Embryonic facial prominence (tissue), 1 donor: ENCODE data around the gene TPCN1.
A peak's percentile ranks its signal among the peaks of the same experiment; 100 is the strongest.

ENCODE experiments used
- DNase-seq: peaks from one replicate; pipeline ENCODE4 v3.0.0-alpha.2; 2016; ENCODE audit errors: extremely low spot score

Gene TPCN1

DNA sequence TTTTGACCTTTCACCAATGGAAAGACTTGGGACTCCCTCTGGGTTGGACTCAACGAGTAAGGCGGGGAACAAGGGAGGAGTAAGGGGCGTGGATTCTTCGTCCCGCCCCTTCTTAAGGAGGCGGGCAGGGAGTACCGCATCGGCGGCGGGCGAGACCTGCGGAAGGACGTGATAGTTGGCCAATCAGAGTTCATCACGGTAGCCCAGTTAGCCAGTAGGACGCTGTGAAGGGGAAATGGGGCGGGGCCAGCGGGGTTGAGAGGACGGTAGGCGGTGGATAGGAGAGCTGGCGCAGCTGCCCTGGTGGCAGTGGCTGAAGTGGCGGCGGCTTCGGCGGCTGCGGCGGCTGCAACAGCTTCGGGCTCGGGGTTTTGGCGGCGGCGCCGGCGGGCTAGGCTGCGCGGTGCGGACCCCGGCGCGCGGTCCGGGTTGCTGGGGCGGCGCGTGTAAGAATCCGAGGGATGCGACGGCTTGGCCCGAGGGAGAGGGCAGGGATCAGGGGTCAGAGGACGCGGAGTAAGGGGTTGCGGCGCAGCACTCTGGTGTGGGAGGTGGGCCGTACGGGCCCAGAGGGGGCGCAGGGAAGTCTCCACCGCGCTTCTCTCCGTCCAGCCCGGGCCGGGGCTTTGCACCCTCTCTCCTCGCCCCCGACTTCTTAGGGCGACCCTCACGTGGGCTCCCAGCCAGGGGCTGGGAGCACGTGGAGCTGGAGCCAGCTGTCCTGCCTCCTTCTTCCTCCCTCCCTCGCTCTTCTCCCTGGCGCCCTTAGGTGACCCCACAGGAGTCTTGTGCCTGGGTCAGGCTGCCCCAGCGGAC lies at the start of gene TPCN1:
Gene TPCN1 (plus strand): TSS at position 284 of the 816 bp plus-strand sequence. CDS start 5,389 bp downstream, outside the sequence.
- DNase-seq = peak; percentile 99

DNA sequence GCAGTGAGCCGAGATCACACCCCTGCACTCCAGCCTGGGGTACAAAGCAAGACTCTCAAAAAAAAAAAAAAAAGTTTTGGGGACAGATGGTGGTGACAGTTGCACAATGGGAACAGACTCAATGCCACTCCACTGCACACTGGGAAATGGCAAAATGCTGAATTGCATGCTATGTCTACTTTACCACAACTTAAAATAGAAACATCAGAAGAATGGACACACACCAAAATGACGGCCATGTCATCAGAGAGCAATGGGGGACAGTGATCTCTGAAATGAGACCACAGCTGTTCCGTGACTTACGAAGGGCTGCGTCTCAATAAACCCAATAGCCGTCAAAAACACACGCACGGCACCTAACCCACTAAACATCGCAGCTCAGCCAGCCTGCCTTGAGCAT lies 49.7 kb upstream of the TPCN1 start:
- no peak for DNase-seq

GRCh38 chr12:113172185-113172584 lies 49.1 kb upstream of the TPCN1 start:
- DNase-seq = no peak

- DNase-seq = no peak
These were observed 48.1 kb upstream of the TPCN1 start for GRCh38 chr12:113173081-113173698.

DNA sequence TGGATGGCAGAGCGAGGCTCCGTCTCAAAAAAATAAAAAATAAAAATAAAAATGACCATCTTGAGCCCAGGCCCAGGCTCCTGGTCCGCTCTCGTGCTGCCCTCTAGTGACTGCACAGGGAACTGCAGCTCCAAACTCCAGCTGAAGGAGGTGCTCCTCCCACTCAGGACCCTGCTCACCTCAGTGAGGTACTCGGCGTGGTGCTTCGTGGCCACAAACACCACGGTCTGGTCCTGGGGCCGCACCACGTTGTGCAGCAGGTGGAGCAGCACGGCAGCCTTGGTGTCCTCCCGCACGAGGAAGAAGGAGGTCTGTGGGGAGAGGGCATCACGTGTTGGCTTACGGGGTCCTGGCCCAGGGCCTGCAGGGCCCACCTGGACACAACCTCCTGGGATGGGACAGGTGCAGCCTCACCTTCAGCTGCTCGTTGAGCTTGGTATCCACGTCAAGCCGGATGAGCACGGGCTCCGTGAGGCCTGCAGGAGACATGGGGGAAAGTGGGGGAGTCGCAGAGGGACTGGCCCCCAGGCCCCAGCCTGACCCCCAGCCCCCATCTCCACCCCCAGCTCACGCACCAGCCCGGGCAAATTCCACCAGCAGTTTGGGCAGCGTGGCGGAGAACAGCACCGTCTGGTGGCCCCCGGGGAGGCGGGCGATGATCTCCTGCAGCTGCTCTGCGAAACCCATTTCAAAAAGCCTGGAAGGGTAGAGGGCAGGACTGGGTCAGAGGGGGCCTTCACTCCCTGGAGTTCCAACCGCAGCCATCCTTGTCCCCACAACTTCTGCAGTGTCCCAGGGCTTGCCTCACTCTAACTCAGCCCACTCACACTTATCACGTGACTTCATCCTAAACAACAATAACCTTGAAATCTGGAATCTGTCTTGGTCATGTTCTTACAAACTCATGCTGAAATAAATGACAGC lies 46.5 kb upstream of the TPCN1 start:
- DNase-seq = peak; percentile 25

DNA sequence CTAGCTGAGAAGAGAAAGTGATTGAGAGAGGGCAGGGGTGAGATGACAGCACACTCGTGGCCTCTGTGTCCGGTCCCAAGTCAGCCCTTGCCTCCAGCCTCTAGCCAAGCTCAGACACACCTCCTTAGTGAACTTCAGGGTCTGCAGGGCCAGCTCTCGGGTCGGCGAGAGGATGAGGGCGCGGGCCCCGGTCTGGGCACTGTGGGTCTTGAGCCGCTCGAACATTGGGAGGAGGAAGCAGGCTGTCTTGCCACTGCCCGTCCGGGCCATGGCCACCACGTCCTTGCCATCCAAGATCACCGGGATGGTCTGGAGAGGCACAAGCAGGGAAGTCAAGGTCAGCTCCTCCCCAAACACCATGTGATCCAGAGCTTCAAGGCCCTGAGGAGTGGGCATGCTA lies 42.2 kb upstream of the TPCN1 start:
- no peak for DNase-seq

DNA sequence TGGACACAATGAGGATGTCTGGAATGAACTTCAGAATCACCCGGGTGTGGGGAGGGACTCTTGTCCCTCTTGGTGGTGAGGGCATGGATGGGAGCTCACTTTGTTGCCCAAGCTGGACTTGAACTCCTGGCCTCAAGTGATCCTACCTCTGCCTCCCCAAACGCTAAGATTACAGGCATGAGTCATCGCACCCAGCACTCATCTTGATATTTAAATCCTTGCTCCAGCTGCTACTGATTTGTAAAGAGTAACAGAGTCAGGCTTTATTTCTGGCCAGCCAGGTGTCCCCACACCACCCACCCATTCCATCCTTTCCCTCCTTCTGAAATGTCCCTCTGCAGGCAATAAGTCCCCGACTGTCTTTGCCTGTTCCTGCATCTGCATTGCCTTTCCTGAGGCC lies 40.9 kb upstream of the TPCN1 start:
- DNase-seq = no peak

GRCh38 chr12:113181975-113182374 lies 39.3 kb upstream of the TPCN1 start:
- DNase-seq = no peak

DNA sequence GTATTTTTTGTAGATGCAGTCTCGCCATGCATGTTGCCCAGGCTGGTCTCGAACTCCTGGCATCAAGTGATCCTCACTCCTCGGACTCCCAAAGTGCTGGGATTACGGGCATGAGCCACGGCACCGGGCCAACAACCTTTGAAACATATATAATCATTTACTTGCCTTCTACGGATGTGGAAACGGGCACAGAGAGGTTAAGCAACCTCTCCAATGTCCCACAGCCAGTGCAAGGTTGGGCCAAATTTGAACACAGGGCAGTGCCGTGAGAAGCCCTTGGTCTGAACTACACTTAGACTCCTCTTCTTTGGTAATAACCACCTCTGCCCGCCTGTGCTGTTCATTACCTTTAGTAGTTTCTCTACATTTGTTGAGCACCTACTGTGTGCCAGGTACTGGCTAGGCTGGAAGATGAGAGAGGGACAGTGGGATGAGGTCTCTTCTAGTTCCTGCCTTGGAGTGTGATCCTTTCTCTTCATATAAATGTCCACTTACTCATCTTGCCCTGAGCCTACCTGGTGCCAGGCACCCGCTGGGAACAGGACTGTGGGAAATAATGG lies 38.2 kb upstream of the TPCN1 start:
- DNase-seq = no peak

DNA sequence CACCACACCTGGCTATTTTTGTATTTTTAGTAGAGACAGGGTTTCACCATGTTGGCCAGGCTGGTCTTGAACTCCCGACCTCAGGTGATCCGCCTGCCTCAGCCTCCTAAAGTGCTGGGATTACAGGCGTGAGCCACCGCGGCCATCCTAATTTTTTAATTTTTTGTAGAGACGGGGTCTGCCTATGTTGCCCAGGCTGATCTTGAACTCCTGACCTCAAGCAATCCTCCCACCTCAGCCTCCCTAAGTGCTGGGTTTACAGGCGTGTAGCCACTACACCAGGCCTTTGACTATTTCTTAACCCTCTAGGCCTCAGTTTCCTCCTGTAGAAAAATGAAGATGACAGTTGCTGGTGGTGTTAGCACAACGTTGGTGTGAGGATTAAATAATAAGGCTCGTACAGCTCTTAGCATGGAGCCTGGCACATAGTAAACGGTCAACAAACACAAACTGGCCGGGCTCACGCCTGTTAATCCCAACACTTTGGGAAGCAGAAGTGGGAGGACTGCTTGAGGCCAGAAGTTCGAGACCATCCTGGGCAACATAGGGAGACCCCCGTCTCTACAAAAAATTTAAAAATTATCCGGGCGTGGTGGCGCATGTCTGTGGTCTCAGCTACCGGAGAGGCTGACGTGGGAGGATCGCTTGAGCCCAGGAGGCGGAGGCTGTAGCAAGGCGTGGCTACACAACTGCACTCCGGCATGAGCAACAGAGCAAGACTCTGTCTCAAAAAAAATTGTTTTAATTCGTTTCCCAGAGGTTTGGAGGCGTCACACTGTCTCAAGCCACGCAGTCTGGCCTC lies 37.0 kb upstream of the TPCN1 start:
- no peak for DNase-seq

DNA sequence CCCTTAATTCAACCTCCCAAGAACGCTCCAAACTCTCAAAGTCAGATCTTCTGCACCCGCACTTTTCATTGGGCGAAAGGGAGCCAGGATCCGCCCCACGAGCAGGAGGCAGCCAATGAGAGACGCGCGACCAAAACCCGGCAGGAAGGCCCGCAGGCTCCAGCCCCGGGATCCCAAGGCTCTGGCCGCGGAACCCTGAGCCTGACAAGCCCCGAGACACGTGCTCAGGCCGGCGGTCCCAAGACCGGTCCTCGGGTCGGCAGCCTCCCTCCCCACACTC lies 36.4 kb upstream of the TPCN1 start:
- peak; percentile 58 for DNase-seq

- peak; percentile 11 for DNase-seq
These were observed 35.9 kb upstream of the TPCN1 start, which contains the start of the genes DDX54 and RITA1 for GRCh38 chr12:113185180-113186032. Gene DDX54, minus strand, starts transcription at chr12:113185478. Its CDS starts 27 bp downstream, at chr12:113185451. Gene RITA1, plus strand, starts transcription at chr12:113185721. Its CDS starts 1,026 bp downstream, at chr12:113186747.

DNA sequence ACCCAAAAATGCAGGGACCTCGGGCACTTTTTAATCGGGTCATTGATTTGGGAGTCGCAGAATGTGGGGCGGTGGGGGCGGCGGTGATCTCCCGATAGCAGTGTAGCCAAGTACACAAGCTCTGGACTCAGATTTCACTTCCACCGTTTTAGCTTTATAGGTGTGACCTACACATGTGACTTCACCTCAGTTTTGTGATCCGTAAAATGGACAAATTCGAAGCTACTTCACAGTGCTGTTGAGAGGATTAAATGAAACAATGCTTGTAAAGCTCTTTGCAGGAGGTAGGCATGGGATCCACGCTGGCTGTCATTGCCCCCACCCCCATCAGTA lies 35.3 kb upstream of the TPCN1 start:
- DNase-seq = no peak

- DNase-seq = no peak
These were observed 34.5 kb upstream of the TPCN1 start for GRCh38 chr12:113186666-113187325.

GRCh38 chr12:113189361-113189760 lies 31.9 kb upstream of the TPCN1 start:
- DNase-seq = no peak

- no peak for DNase-seq
These were observed 30.5 kb upstream of the TPCN1 start for GRCh38 chr12:113190761-113191160.

DNA sequence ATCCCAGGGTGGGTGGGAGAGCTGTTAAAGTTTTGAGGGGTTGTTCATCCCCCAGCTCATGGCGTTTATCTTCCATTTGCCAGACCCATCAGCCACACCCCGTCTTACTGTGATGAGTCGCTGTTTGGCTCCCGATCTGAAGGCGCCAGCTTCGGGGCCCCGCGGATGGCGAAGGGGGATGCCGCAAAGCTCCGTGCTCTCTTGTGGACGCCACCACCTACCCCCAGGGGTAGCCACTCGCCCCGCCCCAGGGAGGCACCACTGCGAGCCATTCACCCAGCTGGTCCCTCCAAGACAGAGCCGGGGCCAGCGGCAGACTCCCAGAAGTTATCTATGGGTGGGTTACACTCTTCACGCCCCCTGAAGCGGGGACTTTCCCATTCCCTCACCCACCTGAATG lies 30.0 kb upstream of the TPCN1 start:
- DNase-seq = no peak

- DNase-seq = no peak
These were observed 26.3 kb upstream of the TPCN1 start for GRCh38 chr12:113194971-113195391.

DNA sequence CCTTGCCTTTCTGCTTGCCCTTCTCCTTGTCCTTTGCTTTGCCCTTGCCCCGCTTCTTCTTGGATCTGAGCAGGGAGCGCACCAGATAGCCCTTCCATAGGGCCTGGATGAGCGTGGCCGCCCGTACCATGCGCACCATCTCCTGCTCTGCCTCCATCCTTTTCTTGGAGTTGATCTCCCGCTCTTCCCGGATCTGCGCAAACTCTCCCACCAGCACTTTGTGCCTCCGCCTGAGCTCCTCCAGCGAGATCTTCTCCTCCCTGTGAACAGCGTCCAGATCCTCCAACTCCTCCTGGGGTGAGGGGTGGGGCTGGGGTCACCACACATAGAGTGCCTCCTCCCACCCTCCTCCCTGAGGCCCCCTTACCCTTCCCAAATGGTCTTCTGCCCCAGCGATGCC lies 25.7 kb upstream of the TPCN1 start:
- DNase-seq = no peak

DNA sequence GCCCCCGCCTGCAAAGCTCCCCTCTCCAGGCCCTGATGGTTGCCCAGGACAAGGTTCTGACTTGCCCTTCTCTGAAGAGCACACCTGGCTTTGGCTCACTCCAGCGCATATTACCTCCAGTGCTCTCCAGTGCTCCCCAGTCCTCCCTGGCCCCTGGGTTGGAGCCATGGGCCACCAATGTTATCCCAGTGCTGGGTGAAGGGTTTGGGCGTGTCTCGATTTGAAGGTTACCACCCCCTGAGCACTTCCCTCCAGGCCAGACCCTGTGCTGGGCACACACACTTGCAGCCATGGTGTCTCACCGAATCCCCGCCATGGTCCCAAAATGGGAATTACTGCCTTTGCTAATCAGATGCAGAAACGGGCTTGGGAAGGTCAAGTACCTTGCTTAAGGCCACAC lies 24.7 kb upstream of the TPCN1 start:
- DNase-seq = no peak
